ENCODE results near the gene TTC7B.

The TTC7B gene

DNA sequence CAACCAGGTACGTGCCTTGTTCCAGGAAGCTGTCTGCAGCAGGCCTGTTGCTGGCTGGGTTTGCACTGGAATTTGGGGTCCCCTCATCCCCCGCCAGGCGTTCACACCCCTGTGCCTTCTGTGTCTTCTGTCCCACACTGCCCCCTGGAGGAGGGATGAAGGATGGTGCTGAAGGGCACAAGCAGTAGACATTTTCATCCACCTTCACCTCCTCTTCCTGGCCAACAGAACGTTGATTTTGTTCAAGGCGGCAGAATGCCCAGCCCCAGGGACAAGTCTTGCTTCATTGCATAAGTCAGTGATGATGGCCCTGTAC is 297.3 kb downstream of the TTC7B start:
- DNase-seq, result no peak

DNA sequence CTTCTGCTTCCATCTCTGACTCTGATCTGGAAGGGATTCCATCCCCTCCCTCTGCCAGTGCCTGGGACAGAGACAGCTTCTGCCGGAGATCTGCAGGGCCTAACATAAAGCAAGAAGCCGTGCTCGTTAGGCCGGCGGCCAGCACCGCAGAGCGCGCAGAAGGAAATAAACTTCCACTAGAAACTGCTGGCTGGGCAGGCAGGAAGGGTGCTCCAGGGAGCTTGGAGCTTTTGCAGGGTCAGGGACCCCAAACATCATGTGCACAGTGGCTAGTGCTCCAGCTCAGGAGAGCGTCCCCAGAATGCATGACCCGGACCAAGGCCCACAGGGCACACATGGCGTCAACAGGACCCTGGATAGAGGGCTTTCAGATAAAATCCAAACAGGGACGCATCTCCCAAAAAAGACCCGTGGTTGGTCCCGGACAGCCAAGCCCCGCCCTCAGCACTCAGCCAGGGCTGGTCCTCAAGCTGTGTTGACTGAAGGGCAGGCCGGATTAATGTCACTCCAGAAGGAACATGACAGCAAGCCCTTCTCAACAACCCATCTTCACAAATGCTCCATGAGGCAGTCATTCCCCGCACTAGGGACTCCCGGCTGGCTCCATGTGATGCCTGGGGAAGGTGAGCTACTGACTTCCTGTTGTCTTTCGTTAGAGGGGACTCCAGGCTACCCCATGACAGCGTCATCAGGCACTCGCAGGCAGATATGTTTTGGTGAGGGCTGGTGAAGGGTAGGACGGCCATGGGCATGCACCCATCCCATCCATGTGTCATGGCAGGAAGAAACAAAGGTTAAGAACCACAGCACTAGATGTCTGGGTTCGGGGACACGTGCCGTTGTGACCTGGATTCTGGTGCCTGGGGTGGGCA is 297.9 kb downstream of the TTC7B start:
- DNase-seq, result no peak

DNA sequence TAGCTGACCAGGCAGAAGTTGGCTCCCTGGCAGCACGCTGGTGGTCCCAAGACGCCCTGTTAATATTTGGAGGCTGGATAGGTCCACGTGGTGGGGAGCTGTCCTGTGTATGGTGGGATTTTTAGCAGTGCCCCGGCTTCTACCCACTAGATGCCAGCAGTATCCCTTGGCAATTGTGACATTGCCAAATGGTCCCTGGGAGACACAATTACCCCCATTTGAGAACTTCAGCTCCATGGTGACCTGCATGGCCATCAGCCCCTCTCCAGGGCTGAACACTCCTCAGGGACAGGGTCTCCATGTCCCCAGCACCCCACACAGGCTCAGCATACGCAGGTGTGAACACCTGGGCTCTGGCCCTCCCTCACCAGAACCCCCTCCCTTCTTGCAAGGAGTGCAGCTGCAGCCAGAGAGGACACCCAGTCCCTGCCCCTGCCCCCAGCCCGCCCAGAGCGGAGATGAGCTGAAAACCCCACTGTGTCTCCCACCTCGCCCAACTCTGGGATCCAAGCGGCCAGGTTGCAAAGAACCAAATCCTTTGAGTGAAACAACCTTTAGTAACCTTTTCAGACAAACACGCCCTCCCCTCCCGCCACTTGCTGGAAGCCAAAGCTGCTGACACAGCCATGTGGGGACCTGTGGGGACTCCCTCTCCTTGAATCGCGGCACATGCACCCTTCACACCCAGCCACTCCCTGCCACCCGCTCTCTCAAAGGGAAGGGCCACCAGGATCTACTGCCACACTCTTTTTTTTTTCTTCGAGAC is 299.0 kb downstream of the TTC7B start:
- DNase-seq, result no peak

DNA sequence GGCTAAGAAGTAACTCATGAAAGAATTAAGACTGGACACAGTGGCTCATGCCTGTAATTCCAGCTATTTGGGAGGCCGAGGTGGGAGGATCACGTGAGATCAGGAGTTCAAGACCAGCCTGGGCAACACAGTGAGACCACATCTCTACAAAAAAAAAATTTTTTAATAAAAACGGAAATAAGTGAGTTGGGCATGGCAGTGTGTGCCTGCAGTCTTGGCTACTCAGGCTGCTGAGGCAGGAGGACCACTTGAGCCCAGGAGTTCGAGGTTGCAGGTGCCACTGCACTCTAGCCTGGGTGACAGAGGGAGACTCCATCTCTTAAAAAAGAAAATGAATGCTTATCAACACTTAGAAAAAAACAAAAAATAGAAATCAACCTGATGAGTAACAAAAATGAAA is 301.7 kb downstream of the TTC7B start:
- no peak for DNase-seq

DNA sequence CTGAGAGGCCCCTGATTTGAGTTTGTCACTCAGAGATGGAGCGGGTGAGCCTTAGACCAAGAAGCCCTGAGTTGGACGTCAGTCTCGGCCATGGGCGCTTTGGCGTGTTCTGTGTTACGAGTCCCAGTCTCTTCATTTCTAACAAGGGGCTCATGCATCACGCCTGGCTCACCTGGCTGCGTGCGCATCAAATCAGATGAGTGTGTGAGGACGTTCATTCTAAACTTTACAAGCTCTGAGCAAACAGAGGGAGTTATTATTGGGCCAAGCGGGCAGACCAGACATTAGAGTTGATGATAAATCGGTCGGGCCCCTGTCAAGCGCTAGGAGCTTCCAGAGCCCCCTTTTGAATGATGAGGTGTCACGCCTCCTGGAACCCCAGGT is 302.2 kb downstream of the TTC7B start:
- DNase-seq, result no peak

DNA sequence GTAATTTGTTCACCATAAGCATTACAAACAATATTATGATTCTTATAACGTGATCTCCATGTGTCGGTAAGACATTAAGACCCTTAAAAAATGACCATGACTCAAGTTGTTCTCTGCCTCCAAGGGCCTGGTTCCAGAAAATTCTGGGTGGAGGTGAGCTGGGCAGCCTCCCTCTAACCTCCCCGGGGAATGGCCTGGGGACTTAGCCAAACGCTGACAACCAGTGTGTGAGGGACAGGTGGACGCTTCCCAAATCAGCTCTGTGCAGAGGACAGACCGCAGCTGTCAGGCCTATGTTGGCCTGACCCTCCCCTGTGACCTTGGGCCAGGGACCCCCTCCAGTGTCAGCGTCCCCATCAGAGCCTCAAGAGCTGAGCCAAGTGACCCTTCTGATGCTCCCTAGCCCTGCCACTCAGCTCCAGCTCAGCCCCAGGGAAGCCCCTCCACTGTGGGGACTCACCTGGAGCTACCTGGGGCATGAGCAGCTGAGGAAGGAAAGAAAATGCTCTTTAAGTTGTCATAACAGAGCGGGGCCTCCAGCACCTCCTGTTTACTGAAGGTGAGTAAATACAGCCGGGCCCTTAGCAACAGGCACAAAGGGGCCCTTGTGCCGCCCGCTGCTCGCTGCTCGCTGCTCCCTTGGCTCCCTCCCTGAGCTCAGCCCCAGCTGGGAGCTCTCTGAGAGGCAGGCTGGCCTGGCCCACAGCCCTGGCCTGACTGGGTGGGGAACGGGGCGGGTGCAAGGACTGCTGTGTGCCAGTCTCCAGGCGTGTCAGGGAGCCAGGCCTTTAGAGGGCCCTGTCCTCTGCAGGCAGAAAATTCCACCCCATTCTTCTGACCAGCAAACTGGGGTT is 302.8 kb downstream of the TTC7B start:
- peak; percentile 86 for DNase-seq

DNA sequence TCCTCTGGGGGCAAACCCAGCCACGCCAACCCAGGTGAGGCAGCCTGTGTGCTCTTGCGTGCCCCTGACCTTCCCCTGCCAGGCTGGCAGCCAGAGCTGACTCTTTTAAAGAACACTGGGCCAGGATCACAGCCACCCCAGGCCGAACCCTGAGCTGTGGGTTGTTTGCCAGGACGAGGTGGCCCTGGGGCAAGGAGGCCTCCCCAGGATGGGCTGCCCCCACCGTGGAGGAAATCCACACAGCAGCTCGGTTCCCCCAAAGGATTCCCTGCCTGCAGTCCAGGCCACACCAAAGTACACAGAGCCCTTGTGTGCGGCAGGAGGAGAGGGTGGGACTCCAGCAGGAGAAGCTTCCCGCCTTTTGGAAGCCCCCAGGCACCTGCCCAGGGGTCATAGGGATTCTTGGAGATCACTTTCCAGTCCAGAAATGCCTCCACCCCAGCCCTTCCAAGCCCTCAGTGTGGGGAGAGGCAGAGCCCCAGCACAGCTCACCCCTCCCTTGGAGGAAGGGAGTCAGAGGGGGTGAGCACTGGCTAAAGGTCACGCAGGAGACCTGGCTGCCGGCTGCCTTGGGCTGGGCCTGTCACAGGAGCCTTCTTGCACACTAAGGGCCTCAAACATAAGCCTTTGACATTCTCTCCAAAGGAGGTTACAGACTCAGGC is 303.8 kb downstream of the TTC7B start:
- DNase-seq, result no peak

GRCh38 chr14:90511795-90512328 is 304.4 kb downstream of the TTC7B start:
- peak; percentile 78 for DNase-seq

DNA sequence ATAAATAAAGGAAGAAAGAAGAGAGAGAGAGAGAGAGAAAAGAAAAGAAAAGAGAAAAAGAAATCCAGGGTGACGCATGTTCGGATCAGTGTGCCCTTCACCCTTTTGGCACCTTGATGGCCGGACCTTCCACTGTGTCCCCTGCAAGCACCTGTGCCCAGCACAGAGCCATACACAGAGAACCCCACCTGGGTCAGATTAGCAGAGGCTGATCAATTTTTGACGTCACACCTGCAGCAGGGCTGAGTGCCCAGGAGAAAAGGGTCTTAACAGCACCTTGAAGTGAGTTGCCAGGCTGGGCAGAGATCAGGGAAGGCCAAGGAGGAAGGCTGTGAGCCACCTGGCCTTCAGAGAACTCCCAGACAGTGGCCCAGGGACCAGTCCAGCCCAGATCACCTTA is 305.0 kb downstream of the TTC7B start:
- DNase-seq, result no peak

- peak; percentile 91 for DNase-seq
Observed at GRCh38 chr14:90510159-90510558, 306.1 kb downstream of the TTC7B start.

GRCh38 chr14:90509403-90509802 is 306.8 kb downstream of the TTC7B start:
- DNase-seq, result no peak

DNA sequence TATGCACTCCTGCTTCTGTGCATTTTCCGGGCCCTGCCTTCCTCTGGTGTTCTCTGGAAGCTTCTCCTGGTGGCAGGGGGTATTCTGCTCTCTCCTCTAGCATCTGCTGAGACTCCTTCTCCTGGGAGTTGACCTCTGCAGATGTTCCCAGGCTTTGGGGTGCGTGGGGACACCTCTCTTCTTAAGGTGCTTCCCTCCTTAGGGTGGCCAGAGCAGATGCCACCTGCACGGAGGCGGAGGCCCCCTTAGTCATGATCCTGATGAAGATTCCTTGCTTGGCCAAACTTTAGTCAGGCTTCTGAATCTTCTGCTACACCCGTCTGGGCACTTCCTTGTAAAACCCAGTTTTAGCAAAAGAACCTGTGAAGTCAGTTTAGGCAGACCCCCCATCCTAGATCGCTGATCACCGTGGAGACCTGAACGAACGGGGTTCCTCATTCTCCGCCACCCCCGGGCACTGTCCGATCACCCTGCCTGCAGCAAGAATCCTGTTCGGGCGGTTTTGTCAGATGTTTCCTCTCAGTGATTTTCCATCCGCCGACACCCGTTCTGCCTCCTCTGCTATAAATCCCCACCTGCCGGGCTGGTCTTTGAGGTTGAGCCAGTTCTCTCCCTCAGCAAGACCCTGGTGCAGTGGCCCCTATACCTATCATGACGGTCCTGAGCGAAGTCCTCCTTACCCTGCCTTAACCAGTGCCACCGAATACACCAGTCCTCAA is 307.5 kb downstream of the TTC7B start:
- no peak for DNase-seq

- DNase-seq, result no peak
Observed at GRCh38 chr14:90508036-90508435, 308.2 kb downstream of the TTC7B start.

DNA sequence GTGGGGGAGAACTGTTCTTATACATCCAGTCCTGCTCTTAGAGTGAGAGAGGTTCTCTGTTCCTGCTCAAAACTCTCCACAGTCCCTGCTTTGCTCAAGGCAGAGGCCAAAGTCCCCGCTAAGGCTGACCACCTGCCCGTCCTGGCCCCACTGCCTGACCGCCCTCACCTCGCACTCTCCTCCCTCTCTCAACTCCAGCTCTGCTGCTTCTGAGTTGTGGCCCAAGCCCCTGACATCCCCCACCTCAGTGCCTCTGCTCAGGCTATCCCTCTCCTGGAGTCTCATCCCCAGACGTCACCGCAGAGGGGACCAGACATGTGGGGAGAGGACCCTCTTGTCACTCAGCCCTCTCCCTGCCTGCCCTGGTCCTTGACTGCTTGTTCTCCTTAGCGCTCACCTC is 308.8 kb downstream of the TTC7B start:
- no peak for DNase-seq

DNA sequence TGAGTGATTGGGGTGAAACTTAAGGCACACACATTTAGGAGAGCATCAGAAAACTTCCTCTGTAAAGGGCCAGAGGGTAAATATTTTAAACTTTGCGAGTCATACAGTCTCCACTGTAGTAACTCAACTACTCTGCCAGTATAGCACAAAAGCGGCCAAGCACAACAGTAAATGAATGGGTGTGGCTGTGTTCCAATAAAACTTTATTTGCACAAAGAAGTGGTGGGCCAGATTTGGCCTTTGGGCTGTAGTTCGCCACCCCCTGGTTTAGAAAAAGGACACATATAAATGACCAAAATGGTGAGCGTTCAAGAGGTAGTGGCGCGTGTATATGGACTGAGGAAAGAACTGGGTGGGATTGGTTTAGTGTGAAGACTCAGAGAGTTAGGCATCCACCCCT is 309.5 kb downstream of the TTC7B start:
- no peak for DNase-seq

GRCh38 chr14:90505531-90505930 is 310.7 kb downstream of the TTC7B start:
- no peak for DNase-seq

DNA sequence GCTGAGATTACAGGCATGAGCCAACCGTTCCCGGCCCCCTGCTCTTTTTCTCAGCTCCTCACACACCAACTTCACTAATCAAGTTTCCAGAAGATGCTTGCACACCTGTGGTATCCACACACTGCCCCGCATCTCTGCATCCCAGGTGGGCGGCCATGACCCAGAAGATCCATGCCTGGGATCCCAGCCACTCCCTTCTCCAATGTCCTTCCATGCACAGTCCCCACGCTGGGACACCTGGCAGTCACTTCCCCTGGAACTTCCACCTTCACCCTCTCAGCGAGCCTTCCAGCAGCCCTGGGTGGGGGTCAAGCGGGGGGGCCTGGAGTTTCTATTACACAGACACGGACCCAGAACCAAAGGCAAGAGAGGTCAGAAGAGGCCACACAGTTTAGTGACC is 311.6 kb downstream of the TTC7B start:
- DNase-seq, result no peak

DNA sequence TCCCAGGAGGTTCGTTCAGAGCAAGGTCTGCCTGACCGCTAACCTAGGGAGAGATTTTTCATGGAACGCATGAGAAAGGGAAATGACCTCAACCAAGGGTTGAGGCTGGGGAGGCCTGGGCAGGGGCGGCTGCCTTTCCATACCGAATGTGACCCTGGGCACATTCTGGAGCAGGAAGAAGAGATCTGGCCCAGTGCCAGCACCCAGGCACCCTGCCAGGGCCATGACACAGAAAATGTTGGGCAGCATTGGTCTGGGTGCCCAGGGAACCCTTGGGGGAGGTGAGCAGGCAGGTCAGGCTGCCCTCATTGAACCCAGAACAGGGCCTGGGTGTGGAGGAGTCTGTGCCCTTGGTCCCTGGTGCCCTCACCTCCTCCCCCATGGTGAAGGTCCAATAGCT is 312.6 kb downstream of the TTC7B start:
- DNase-seq, result no peak

- no peak for DNase-seq
Observed at GRCh38 chr14:90502760-90503159, 313.5 kb downstream of the TTC7B start.

- DNase-seq, result no peak
Observed at GRCh38 chr14:90500665-90501370, 315.4 kb downstream of the TTC7B start.

DNA sequence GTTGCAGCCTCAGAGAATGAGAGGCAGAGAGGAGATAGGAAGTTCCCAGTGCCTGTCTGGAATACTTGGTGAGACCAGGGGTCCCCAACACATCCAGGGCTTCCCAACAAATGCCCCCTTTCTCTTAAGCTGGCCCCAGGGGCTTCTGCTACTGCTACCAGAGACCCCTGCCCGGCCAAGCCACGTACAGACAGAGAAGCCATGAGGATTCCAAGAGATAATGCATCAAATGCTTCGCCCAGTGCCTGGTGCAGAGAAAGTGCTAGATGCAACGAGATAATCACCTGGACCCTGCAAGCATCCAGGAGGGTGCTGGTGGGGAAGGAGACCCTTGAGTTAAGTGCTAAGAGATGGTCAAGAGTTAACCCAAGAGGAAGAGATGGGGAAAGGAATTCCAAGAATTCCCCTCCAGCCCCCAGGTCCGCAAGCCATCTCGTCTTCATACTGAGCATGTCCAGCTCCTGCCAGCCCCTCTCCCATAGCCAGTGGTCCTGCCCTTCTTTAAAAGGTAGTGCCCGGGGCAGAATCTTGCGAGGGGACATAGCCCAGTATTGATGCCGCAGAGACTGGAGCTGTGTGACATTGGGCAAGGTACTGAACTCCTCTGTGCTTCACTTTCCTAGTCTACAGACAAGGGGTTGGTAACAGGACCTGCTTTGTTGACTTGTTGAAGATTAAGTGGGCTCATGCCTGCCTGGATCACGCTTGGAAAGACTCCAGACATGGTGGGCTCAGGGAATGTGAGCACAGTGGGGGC is 316.1 kb downstream of the TTC7B start:
- DNase-seq, result no peak
